ENCODE data around the gene TMA7. TPM values are rescaled to one million over a fixed set of nuclear protein-coding genes. Genes with fewer than 3 reads are reported as not detected.

The TMA7 gene
- polyA plus RNA-seq, 1 experiment, result 53.8 TPM

DNA sequence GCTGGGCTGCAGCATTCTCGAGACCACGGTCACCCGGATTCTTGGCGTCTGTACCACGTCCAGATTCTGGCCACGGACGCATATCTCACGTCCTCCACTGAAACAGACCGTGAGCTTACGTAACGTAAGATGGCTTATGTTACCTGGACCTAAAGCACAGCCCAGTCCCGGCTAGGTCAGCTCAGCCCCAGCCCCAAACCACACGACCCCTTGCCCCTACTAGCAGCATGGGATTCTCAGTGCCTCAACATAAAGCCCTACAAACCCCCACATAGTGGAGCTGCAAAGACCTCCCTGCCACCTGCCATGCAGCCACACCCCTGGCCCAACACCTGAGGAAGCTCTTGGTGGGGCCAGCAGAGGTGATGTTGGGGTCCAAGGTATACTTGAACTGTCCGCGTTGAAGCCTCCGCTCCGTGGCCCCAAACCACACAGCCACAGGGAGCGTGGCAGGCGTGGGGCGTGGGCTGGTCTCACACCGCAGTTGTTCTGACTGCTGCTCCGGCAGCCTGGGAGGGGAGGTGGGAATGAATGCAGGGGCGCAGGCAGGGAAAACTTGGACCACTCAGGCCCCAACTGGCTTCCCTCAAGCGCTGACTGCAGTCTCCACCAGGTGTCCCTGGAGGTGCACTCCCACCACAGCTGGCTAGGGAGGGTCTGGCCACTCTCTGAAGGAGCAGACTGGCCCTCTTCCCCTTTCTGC lies 24.7 kb upstream of the TMA7 start:
- TF ChIP-seq, protein P1, sequence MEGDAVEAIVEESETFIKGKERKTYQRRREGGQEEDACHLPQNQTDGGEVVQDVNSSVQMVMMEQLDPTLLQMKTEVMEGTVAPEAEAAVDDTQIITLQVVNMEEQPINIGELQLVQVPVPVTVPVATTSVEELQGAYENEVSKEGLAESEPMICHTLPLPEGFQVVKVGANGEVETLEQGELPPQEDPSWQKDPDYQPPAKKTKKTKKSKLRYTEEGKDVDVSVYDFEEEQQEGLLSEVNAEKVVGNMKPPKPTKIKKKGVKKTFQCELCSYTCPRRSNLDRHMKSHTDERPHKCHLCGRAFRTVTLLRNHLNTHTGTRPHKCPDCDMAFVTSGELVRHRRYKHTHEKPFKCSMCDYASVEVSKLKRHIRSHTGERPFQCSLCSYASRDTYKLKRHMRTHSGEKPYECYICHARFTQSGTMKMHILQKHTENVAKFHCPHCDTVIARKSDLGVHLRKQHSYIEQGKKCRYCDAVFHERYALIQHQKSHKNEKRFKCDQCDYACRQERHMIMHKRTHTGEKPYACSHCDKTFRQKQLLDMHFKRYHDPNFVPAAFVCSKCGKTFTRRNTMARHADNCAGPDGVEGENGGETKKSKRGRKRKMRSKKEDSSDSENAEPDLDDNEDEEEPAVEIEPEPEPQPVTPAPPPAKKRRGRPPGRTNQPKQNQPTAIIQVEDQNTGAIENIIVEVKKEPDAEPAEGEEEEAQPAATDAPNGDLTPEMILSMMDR (IDR thresholded peaks at IDR 0.05; ENCODE audit: insufficient read depth, low read depth, low read length), result no peak
- no peak for DNase-seq (ENCODE audit: low read depth)
- ChIA-PET CTCF (interaction anchor here (0.9 to 2.8 kb wide), 3 partner anchors 14 to 182 kb away, joined by 3 to 12 read pairs (median 10); no protein-coding TSS in a partner anchor), POLR2A (no interaction called here)
- H3K27me3 ChIP-seq (ENCODE audit: control insufficient read depth, insufficient read depth, low read length), result no peaks in the 10 kb centered on the region
- no peak overlapping the region for H3K4me3 ChIP-seq (ENCODE audit: low read depth, low read length)
- H3K36me3 ChIP-seq (ENCODE audit: control insufficient read depth, insufficient read depth, low read length), result peaks cover 38% of the 10 kb centered on the region

DNA sequence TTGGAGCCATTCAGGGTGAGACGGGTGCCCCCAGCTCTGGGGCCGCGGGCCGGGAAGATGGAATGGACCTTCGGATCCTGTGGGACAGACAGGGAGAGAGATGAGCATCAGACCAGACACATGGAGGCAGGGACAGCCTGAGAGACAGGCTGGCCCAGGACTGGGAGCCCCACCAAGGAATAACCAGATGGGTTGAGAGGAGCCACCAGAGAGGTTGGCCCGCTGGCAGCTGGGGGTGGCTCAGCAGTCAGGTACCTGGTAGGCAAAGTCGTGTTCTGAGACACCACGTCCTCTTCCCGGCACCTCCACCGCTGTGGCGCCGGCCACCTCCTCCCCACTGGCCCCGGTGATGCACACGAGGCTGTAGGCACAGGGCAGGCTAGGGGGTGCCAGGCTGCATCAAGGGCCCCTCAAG lies 24.0 kb upstream of the TMA7 start:
- POLR2A ChIA-PET, result no interaction called here
- TF ChIP-seq, protein P1 (IDR thresholded peaks at IDR 0.05; ENCODE audit: insufficient read depth, low read depth, low read length), result no peak
- Histone ChIP-seq H3K27me3 (ENCODE audit: control insufficient read depth, insufficient read depth, low read length) (no peaks in the 10 kb centered on the region), H3K36me3 (ENCODE audit: control insufficient read depth, insufficient read depth, low read length) (peaks cover 37% of the 10 kb centered on the region), H3K4me3 (ENCODE audit: low read depth, low read length) (no peak overlapping the region)
- CTCF ChIA-PET, result interaction anchor here (0.9 to 2.8 kb wide), 4 partner anchors 15 to 182 kb away, joined by 3 to 12 read pairs (median 10); no protein-coding TSS in a partner anchor
- no peak for DNase-seq (ENCODE audit: low read depth)

DNA sequence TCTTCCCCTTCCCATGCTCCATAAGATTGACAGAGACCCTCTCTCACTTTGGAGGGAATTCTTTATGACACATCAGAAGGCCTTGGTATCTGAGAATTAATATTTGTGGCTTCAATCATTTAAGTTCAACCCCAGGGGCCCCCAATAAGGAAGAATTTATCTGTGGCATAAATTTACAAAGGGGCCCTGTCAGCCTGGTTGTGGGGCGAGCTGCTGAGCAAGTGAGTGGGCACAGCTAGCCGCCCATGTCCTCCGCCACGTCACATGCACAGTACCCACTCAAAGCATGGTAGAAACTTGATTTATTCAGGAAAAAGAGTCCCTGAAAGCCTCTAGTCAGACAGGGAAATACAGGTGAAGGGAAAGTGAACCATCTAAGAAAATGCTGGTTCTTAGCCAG lies 23.5 kb upstream of the TMA7 start:
- Histone ChIP-seq H3K36me3 (ENCODE audit: control insufficient read depth, insufficient read depth, low read length) (peaks cover 38% of the 10 kb centered on the region), H3K4me3 (ENCODE audit: low read depth, low read length) (no peak overlapping the region), H3K27me3 (ENCODE audit: control insufficient read depth, insufficient read depth, low read length) (no peaks in the 10 kb centered on the region)
- POLR2A ChIA-PET, result no interaction called here
- CTCF ChIA-PET, result interaction anchor here (0.9 to 2.4 kb wide), 3 partner anchors 15 to 183 kb away, joined by 3 to 10 read pairs (median 9); no protein-coding TSS in a partner anchor
- TF ChIP-seq, protein P1 (IDR thresholded peaks at IDR 0.05; ENCODE audit: insufficient read depth, low read depth, low read length), result no peak
- no peak for DNase-seq (ENCODE audit: low read depth)

DNA sequence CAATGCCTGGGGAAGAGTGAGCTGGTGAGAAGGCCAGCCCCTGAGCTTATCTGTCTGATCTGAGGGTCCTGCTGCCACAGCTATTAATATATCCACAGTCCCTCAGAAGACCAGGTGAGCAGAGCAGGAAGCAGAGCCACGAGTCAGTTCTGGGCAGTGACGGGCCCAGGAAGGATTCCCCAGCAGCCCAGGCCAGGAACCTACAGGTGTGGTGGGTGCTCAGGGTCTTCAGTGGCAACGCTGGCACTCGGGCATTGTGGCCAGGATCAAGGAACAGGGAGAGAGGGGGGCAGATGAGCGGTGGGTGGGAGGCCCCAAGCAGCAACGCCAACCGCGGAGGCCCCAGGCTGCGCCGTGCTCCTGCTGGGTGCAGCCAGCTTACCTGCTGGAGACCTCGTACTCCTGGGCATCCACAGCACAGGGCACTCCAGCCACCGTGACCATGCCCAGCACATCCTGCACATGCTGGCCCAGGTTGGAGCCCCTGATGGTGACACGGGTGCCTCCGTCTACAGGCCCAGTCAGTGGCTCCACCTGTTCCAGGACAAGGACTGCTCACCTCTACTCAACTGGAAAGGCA lies 22.4 kb upstream of the TMA7 start:
- ChIA-PET CTCF (interaction anchor here (2.3 kb wide), 1 partner anchor 18 kb away, joined by 9 read pairs; no protein-coding TSS in a partner anchor), POLR2A (no interaction called here)
- TF ChIP-seq, protein P1 (IDR thresholded peaks at IDR 0.05; ENCODE audit: insufficient read depth, low read depth, low read length), result no peak
- H3K4me3 ChIP-seq (ENCODE audit: low read depth, low read length), result no peak overlapping the region
- peaks cover 30% of the 10 kb centered on the region for H3K36me3 ChIP-seq (ENCODE audit: control insufficient read depth, insufficient read depth, low read length)
- H3K27me3 ChIP-seq (ENCODE audit: control insufficient read depth, insufficient read depth, low read length), result no peaks in the 10 kb centered on the region
- DNase-seq (ENCODE audit: low read depth), result no peak

DNA sequence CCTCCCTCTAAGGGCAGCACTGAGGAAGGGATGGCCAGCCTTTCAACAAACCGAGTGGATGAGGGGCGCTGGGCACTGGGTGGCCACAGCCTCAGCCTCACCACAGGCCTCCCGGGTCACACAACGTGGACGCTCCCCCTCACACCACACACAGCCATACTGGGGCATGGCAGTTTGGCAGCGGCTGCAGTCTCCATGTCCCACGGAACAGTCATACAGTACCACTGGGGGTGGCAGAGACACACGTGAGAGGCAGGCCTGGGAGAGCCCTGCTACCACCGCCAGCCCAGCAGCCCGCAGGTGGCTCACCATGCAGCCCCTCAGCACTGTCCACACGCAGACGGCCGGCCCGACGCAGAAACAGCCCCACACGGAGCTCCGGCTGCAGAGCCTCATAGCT lies 21.9 kb upstream of the TMA7 start:
- H3K27me3 ChIP-seq (ENCODE audit: control insufficient read depth, insufficient read depth, low read length), result no peaks in the 10 kb centered on the region
- ChIA-PET CTCF (interaction anchor here (1.2 to 2.3 kb wide), 2 partner anchors 17 to 18 kb away, joined by 5 to 9 read pairs; no protein-coding TSS in a partner anchor), POLR2A (no interaction called here)
- H3K4me3 ChIP-seq (ENCODE audit: low read depth, low read length), result no peak overlapping the region
- TF ChIP-seq, protein P1 (IDR thresholded peaks at IDR 0.05; ENCODE audit: insufficient read depth, low read depth, low read length), result no peak
- H3K36me3 ChIP-seq (ENCODE audit: control insufficient read depth, insufficient read depth, low read length), result peaks cover 28% of the 10 kb centered on the region
- no peak for DNase-seq (ENCODE audit: low read depth)

All from BJ (cell line).